SK-N-SH (cell line): ENCODE measurements around the gene ZNG1A. TPM values are rescaled to one million over a fixed set of nuclear protein-coding genes. Genes with fewer than 3 reads are reported as not detected.
"Not testable (repeated sequence)": the region's sequence is repeated elsewhere in the genome, so short reads cannot be mapped to it uniquely, and the experiment has no call there.

Experiments
- CTCF ChIA-PET: fragments of 300-600, 350-600 bp; formaldehyde crosslinking; extraction: SDS; loops from one replicate; lab custom pipeline; 2021; lab: Yijun Ruan, JAX
- POLR2A ChIA-PET: fragments of 350-600 bp; sonication (Branson Sonifier 250); formaldehyde crosslinking; extraction: SDS; loops from one replicate; lab custom pipeline; 2020; ENCODE audit warnings: antibody characterized with exemption, inconsistent platforms; lab: Yijun Ruan, JAX
- DNase-seq: peaks from one replicate; pipeline ENCODE4 v3.0.0; 2012
- H2AFZ ChIP-seq: fragments of 200-600 bp; sonication (generic); 2 replicates; pipeline ENCODE4 v1.8.1; 2016; ENCODE audit warnings: antibody characterized with exemption, mild to moderate bottlenecking, low read depth
- H3F3A ChIP-seq: fragments of 200-600 bp; sonication (generic); replicated peaks from 2 replicates; pipeline ENCODE3; 2016; ENCODE audit warnings: antibody characterized with exemption, mild to moderate bottlenecking; ENCODE audit not compliant: insufficient read depth
- H3K27ac ChIP-seq, 2 experiments: fragments of 200-500 bp in 1 of 2; fragments of 200-600 bp in 1 of 2; sonication (Bioruptor generic) in 1 of 2; sonication (generic), shearing (Covaris generic) in 1 of 2; 2 replicates each; pipeline versions ENCODE4 v1.5.1 to v1.6.1; 2014 to 2016; ENCODE audit warnings: low read depth in 2 of 2, inconsistent platforms in 1 of 2, low read length in 1 of 2, mild to moderate bottlenecking in 1 of 2, mixed read lengths in 1 of 2
- H3K27me3 ChIP-seq: fragments of 200-600 bp; sonication (generic), shearing (Covaris generic); 2 replicates; pipeline ENCODE4 v1.6.1; 2016; ENCODE audit warnings: mixed run types; ENCODE audit not compliant: insufficient read depth
- H3K36me3 ChIP-seq, 2 experiments: fragments of 200-500 bp in 1 of 2; fragments of 200-600 bp in 1 of 2; sonication (Bioruptor generic) in 1 of 2; sonication (generic) in 1 of 2; replicated peaks in 1 of 2; 2 replicates each; pipeline versions ENCODE3 to v1.5.1; 2014 to 2016; ENCODE audit warnings: low read length in 1 of 2, mild to moderate bottlenecking in 1 of 2; ENCODE audit not compliant: insufficient read depth in 2 of 2, control insufficient read depth in 1 of 2
- H3K4me1 ChIP-seq, 2 experiments: fragments of 200-500 bp in 1 of 2; fragments of 200-600 bp in 1 of 2; sonication (Bioruptor generic) in 1 of 2; sonication (generic), shearing (Covaris generic) in 1 of 2; 2 replicates each; pipeline versions ENCODE4 v1.5.1 to v1.6.1; 2014 to 2016; ENCODE audit warnings: low read depth in 1 of 2, low read length in 1 of 2, mixed run types in 1 of 2; ENCODE audit not compliant: insufficient read depth in 2 of 2, control insufficient read depth in 1 of 2
- H3K4me2 ChIP-seq: fragments of 200-600 bp; sonication (generic), shearing (Covaris generic); 2 replicates; pipeline ENCODE4 v1.6.1; 2017; ENCODE audit warnings: mixed run types
- H3K4me3 ChIP-seq, 2 experiments: fragments of 200-500 bp in 1 of 2; fragments of 200-600 bp in 1 of 2; sonication (Bioruptor generic) in 1 of 2; sonication (generic), shearing (Covaris generic) in 1 of 2; 2 replicates each; pipeline versions ENCODE4 v1.5.1 to v1.8.1; 2014 to 2016; ENCODE audit warnings: low read depth in 2 of 2, inconsistent platforms in 1 of 2, low read length in 1 of 2, mild to moderate bottlenecking in 1 of 2, mixed read lengths in 1 of 2, moderate library complexity in 1 of 2
- H3K79me2 ChIP-seq: fragments of 200-600 bp; sonication (generic); 2 replicates; pipeline ENCODE4 v1.8.1; 2017; ENCODE audit warnings: mild to moderate bottlenecking; ENCODE audit not compliant: insufficient read depth
- H3K9ac ChIP-seq: fragments of 200-600 bp; sonication (generic); 2 replicates; pipeline ENCODE4 v1.6.1; 2017; ENCODE audit warnings: mixed run types
- H3K9me2 ChIP-seq: fragments of 200-600 bp; sonication (generic); 2 replicates; pipeline ENCODE4 v1.6.1; 2017; ENCODE audit warnings: mixed run types
- H3K9me3 ChIP-seq: fragments of 200-600 bp; sonication (generic); 2 replicates; pipeline ENCODE4 v1.6.1; 2017; ENCODE audit warnings: mixed run types, mild to moderate bottlenecking, moderate library complexity
- H4K20me1 ChIP-seq: fragments of 200-600 bp; sonication (generic); 2 replicates; pipeline ENCODE4 v1.6.1; 2017; ENCODE audit warnings: mild to moderate bottlenecking, mixed run types; ENCODE audit not compliant: insufficient read depth
- EP300 ChIP-seq, 2 experiments: IDR thresholded peaks; 2 replicates each; pipeline versions ENCODE4 v1.4.0 to v1.6.1; 2012; ENCODE audit warnings: borderline replicate concordance in 1 of 2, low read depth in 1 of 2, low read length in 1 of 2
- FOXJ3 ChIP-seq: sonication (generic); formaldehyde crosslinking; IDR thresholded peaks from 2 replicates; pipeline ENCODE4 v1.5.1; 2020; ENCODE audit warnings: mild to moderate bottlenecking, missing genetic modification reagents
- MEF2A ChIP-seq: IDR thresholded peaks from 2 replicates; pipeline ENCODE4 v1.4.0; 2012; ENCODE audit warnings: low read depth, borderline replicate concordance
- NFIC ChIP-seq: IDR thresholded peaks from 2 replicates; pipeline ENCODE4 v1.4.0; 2012; ENCODE audit warnings: borderline replicate concordance
- POLR2AphosphoS5 ChIP-seq: IDR thresholded peaks from 2 replicates; pipeline ENCODE4 v1.6.1; 2012; ENCODE audit warnings: low read depth, low read length
- RCOR1 ChIP-seq: fragments of 150-350 bp; IDR thresholded peaks from 2 replicates; pipeline ENCODE4 v1.6.1; 2017; ENCODE audit warnings: antibody characterized with exemption, low read length
- RXRA ChIP-seq: IDR thresholded peaks from 2 replicates; pipeline ENCODE4 v1.4.0; 2012; ENCODE audit warnings: low read depth, mild to moderate bottlenecking, borderline replicate concordance
- TAF1 ChIP-seq: IDR thresholded peaks from 2 replicates; pipeline ENCODE4 v1.6.1; 2012; ENCODE audit warnings: low read depth, mild to moderate bottlenecking, low read length, moderate library complexity, borderline replicate concordance
- TEAD4 ChIP-seq: IDR thresholded peaks from 2 replicates; pipeline ENCODE4 v1.4.0; 2012; ENCODE audit warnings: mild to moderate bottlenecking, borderline replicate concordance; ENCODE audit not compliant: insufficient read depth
- YY1 ChIP-seq: IDR thresholded peaks from 2 replicates; pipeline ENCODE4 v1.4.0; 2012; ENCODE audit warnings: low read depth, mild to moderate bottlenecking
- WGBS: methylation state at CpG from one replicate; pipeline ENCODE4 v1.1.6; 2017; ENCODE audit warnings: low lambda C conversion rate; 5-methylcytosine and 5-hydroxymethylcytosine counted together
- polyA plus RNA-seq, 3 experiments: library from polyadenylated mRNA; depleted of rRNA; stranded (reverse); fragments of >200 nt; gene quantifications; 2 replicates each; pipeline ENCODE4 v1.2.3, GENCODE V29; 2012
- TF ChIP-seq, protein P1 (sequence below): fragments of 150-350 bp; IDR thresholded peaks from 2 replicates; pipeline ENCODE4 v1.6.1; 2016; ENCODE audit warnings: mild to moderate bottlenecking, low read depth, low read length
- TF ChIP-seq, protein P2 (sequence below): IDR thresholded peaks from 2 replicates; pipeline ENCODE4 v1.4.0; 2012; ENCODE audit warnings: low read depth, borderline replicate concordance
- TF ChIP-seq, protein P3 (sequence below): IDR thresholded peaks from 2 replicates; pipeline ENCODE4 v1.4.0; 2012; ENCODE audit warnings: low read depth
- TF ChIP-seq, protein P4 (sequence below): fragments of 200-600 bp; sonication (generic); IDR thresholded peaks from 2 replicates; pipeline ENCODE4 v1.6.1; 2017; ENCODE audit warnings: antibody characterized with exemption, mild to moderate bottlenecking, moderate library complexity

ZNG1A gene
- polyA plus RNA-seq, 1 of the 3 experiments (the other 2 are of a cell fraction): 14.3 TPM

GRCh38 chr9:214648-215493 lies 36.0 kb upstream of the ZNG1A start, which contains the start of gene DOCK8 (continued):
- TF ChIP-seq FOXJ3 (CRISPR knock-in tag) (no peak), RXRA (no peak), YY1 (no peak)

DNA sequence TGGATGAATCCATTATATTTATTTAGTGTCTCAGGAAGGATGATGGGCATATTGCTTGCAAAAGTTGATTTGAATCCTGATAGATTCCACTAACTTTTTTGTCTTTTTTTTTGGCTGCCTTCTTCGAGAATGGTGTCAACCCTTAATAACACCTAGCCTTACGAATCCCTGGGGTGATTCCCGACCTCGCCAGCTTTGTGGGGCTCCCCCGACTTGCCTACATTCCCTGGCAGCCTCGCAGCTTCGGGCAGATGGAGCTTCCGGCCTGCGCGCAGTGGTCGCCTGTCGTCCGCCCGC lies 35.4 kb upstream of the ZNG1A start:
- ChIA-PET POLR2A (no interaction called here), CTCF (no interaction called here)
- no peak overlapping the region for H3K27ac ChIP-seq
- H3K9ac ChIP-seq: no peak overlapping the region
- H3K4me2 ChIP-seq: peak overlapping the region; percentile 52; the same call in 1 of the 2 replicates
- no peaks in the 10 kb centered on the region for H3K4me1 ChIP-seq
- peaks cover 33% of the 10 kb centered on the region for H3K27me3 ChIP-seq
- H3K9me2 ChIP-seq: no peaks in the 10 kb centered on the region
- H2AFZ ChIP-seq: no peak overlapping the region
- H3K79me2 ChIP-seq: no peaks in the 10 kb centered on the region
- no peaks in the 10 kb centered on the region for H3K9me3 ChIP-seq
- H3K36me3 ChIP-seq: no peaks in the 10 kb centered on the region
- WGBS: 4% methylated on average over 10 of the region's 14 CpGs
- DNase-seq: no peak
- peak overlapping the region in 1 of 2 experiments; percentile 12; a peak in 2 of 4 replicates for H3K4me3 ChIP-seq
- no peaks in the 10 kb centered on the region for H4K20me1 ChIP-seq
- H3F3A ChIP-seq: no peaks in the 10 kb centered on the region
- TF ChIP-seq TAF1: no peak
- no peak for TF ChIP-seq RCOR1
- TF ChIP-seq TEAD4: no peak
- no peak for TF ChIP-seq MEF2A
- TF ChIP-seq, protein P1, sequence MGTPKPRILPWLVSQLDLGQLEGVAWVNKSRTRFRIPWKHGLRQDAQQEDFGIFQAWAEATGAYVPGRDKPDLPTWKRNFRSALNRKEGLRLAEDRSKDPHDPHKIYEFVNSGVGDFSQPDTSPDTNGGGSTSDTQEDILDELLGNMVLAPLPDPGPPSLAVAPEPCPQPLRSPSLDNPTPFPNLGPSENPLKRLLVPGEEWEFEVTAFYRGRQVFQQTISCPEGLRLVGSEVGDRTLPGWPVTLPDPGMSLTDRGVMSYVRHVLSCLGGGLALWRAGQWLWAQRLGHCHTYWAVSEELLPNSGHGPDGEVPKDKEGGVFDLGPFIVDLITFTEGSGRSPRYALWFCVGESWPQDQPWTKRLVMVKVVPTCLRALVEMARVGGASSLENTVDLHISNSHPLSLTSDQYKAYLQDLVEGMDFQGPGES: no peak
- TF ChIP-seq, protein P2, sequence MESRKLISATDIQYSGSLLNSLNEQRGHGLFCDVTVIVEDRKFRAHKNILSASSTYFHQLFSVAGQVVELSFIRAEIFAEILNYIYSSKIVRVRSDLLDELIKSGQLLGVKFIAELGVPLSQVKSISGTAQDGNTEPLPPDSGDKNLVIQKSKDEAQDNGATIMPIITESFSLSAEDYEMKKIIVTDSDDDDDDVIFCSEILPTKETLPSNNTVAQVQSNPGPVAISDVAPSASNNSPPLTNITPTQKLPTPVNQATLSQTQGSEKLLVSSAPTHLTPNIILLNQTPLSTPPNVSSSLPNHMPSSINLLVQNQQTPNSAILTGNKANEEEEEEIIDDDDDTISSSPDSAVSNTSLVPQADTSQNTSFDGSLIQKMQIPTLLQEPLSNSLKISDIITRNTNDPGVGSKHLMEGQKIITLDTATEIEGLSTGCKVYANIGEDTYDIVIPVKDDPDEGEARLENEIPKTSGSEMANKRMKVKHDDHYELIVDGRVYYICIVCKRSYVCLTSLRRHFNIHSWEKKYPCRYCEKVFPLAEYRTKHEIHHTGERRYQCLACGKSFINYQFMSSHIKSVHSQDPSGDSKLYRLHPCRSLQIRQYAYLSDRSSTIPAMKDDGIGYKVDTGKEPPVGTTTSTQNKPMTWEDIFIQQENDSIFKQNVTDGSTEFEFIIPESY: no peak
- no peak for TF ChIP-seq FOXJ3 (CRISPR knock-in tag)
- no peak for TF ChIP-seq NFIC
- TF ChIP-seq, protein P3, sequence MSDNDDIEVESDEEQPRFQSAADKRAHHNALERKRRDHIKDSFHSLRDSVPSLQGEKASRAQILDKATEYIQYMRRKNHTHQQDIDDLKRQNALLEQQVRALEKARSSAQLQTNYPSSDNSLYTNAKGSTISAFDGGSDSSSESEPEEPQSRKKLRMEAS: no peak
- TF ChIP-seq, protein P4, sequence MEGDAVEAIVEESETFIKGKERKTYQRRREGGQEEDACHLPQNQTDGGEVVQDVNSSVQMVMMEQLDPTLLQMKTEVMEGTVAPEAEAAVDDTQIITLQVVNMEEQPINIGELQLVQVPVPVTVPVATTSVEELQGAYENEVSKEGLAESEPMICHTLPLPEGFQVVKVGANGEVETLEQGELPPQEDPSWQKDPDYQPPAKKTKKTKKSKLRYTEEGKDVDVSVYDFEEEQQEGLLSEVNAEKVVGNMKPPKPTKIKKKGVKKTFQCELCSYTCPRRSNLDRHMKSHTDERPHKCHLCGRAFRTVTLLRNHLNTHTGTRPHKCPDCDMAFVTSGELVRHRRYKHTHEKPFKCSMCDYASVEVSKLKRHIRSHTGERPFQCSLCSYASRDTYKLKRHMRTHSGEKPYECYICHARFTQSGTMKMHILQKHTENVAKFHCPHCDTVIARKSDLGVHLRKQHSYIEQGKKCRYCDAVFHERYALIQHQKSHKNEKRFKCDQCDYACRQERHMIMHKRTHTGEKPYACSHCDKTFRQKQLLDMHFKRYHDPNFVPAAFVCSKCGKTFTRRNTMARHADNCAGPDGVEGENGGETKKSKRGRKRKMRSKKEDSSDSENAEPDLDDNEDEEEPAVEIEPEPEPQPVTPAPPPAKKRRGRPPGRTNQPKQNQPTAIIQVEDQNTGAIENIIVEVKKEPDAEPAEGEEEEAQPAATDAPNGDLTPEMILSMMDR: no peak
- TF ChIP-seq RXRA: no peak
- TF ChIP-seq EP300 (IDR thresholded peaks at IDR 0.05; ENCODE audit: borderline replicate concordance in 1 of 2, low read depth in 1 of 2, low read length in 1 of 2): no peak
- TF ChIP-seq POLR2AphosphoS5: no peak

DNA sequence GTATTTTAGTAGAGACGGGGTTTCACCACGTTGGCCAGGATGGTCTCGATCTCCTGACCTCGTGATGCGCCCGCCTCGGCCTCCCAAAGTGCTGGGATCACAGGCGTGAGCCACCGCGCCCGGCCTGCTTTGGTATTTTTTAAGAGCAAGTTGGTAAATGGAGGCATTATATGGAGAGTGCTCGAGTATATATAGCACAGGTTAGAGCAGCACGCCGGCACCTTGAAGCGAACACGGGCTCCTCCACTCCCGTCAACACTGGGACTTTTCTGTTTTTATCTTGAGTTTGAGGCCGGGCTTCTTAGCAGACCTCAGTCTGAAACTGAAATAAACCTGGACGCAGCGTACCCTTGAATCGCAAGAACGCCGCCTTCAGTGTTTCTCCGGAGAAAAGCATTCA lies 35.0 kb upstream of the ZNG1A start:
- DNase-seq, H2AFZ ChIP-seq, H3K79me2 ChIP-seq, POLR2A ChIA-PET, H3K9me2 ChIP-seq, H3K9ac ChIP-seq, H3F3A ChIP-seq, H3K36me3 ChIP-seq, H3K27ac ChIP-seq, H3K9me3 ChIP-seq, H3K4me1 ChIP-seq, H3K4me3 ChIP-seq, CTCF ChIA-PET, H4K20me1 ChIP-seq: not testable (repeated sequence)
- Histone ChIP-seq H3K27me3 (peaks cover 33% of the 10 kb centered on the region), H3K4me2 (peak overlapping the region; percentile 52; the same call in 1 of the 2 replicates)
- WGBS: 52% methylated on average over 24 of the region's 24 CpGs
